Endothelial cell of umbilical vein (primary cell): ENCODE results near the gene EMC8.

Experiments
- POLR2A ChIP-seq: IDR thresholded peaks from 2 replicates; pipeline ENCODE4 v1.6.1; 2012; ENCODE audit warnings: low read depth, mild to moderate bottlenecking, control low read depth, low read length
- POLR2AphosphoS5 ChIP-seq: IDR thresholded peaks from 2 replicates; pipeline ENCODE4 v1.6.1; 2012; ENCODE audit warnings: low read depth, mild to moderate bottlenecking, control low read depth, low read length, moderate library complexity; ENCODE audit not compliant: insufficient read depth
- TF ChIP-seq, protein P1 (sequence below), 2 donors: IDR thresholded peaks; 1 replicate in 1 of 2; 2 replicates in 1 of 2; pipeline ENCODE4 v1.5.1; 2011; ENCODE audit warnings: low read length in 2 of 2, mild to moderate bottlenecking in 2 of 2, moderate library complexity in 2 of 2, control low read depth in 1 of 2, inconsistent platforms in 1 of 2, low read depth in 1 of 2; ENCODE audit not compliant: insufficient read depth in 1 of 2; ENCODE audit errors: extremely low read depth in 1 of 2

- TF ChIP-seq, protein P1, sequence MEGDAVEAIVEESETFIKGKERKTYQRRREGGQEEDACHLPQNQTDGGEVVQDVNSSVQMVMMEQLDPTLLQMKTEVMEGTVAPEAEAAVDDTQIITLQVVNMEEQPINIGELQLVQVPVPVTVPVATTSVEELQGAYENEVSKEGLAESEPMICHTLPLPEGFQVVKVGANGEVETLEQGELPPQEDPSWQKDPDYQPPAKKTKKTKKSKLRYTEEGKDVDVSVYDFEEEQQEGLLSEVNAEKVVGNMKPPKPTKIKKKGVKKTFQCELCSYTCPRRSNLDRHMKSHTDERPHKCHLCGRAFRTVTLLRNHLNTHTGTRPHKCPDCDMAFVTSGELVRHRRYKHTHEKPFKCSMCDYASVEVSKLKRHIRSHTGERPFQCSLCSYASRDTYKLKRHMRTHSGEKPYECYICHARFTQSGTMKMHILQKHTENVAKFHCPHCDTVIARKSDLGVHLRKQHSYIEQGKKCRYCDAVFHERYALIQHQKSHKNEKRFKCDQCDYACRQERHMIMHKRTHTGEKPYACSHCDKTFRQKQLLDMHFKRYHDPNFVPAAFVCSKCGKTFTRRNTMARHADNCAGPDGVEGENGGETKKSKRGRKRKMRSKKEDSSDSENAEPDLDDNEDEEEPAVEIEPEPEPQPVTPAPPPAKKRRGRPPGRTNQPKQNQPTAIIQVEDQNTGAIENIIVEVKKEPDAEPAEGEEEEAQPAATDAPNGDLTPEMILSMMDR (IDR thresholded peaks at IDR 0.05; ENCODE audit: extremely low read depth in 1 of 2, insufficient read depth in 1 of 2, low read depth in 1 of 2, low read length in 2 of 2) = peak; percentile 90 to 95
- no peak for TF ChIP-seq POLR2A
- no peak for TF ChIP-seq POLR2AphosphoS5
Observed at GRCh38 chr16:85821390-85822135, 22.2 kb upstream of the EMC8 start.
